Measurements from ENCODE around the gene DPYD.

DPYD gene

DNA sequence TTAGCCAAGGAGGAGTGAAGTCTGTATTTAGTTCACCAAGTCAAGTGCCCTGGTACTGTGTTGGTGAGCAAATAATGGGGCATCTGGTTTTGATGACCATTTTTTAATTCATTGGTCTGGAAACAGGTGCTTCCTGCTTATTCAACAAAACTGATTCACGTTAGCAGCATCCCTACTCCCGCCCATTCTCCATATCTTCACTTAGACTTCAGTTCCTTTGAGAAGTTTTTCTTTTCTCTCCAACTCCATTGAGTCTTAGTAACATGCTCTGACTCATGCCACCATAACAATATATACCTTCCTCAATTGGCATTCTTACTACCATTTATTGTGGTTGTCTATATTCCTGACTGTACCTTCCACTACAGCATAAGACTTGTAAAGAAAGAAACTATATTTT lies 468.9 kb downstream of the DPYD start:
- H3K4me1 ChIP-seq (ENCODE audit: control insufficient read depth in 2 of 2, insufficient read depth in 1 of 2, low read depth in 1 of 2, low read length in 2 of 2) = peaks cover 0 to 7% of the 10 kb centered on the region in 2 donors
- H4K91ac ChIP-seq (ENCODE audit: low read depth, low read length, poor library complexity) = no peak overlapping the region
- no peak overlapping the region for H3K18ac ChIP-seq (ENCODE audit: low read length)
- no peak overlapping the region for H3K4ac ChIP-seq (ENCODE audit: low read length)
- no peak for DNase-seq (ENCODE audit: low spot score)
- no peaks in the 10 kb centered on the region for H3K79me1 ChIP-seq (ENCODE audit: low read depth, low read length)
- H3K27me3 ChIP-seq (ENCODE audit: control insufficient read depth in 3 of 3, insufficient read depth in 3 of 3, low read depth in 1 of 3, low read length in 3 of 3) = no peaks in the 10 kb centered on the region
- H3K4me2 ChIP-seq (ENCODE audit: insufficient read depth, low read length, poor library complexity, severe bottlenecking) = no peak overlapping the region
- no CpG with 5 or more reads among the region's 2 CpGs for WGBS, 2 donors (ENCODE audit: extremely low coverage in 2 of 2, insufficient read length in 2 of 2, insufficient replicate concordance in 1 of 2)
- no peaks in the 10 kb centered on the region for H3K9me3 ChIP-seq (replicated peaks in 1 of 2; ENCODE audit: control insufficient read depth in 2 of 2, insufficient read depth in 1 of 2, low read depth in 1 of 2, low read length in 2 of 2)
- no peak overlapping the region for H2BK5ac ChIP-seq (ENCODE audit: low read length)
- H4K8ac ChIP-seq (ENCODE audit: low read depth, low read length) = no peak overlapping the region
- no peak overlapping the region for H2BK15ac ChIP-seq (ENCODE audit: low read length)
- H3K4me3 ChIP-seq (ENCODE audit: low read length in 2 of 2) = no peak overlapping the region
- no peak overlapping the region for H2AFZ ChIP-seq (ENCODE audit: low read length)
- no peaks in the 10 kb centered on the region for H3K36me3 ChIP-seq (replicated peaks in 1 of 2; ENCODE audit: control insufficient read depth in 2 of 2, insufficient read depth in 2 of 2, low read length in 2 of 2)
- no peak overlapping the region for H3K27ac ChIP-seq (replicated peaks; ENCODE audit: low read length)
- H3K9ac ChIP-seq (ENCODE audit: low read depth, low read length, poor library complexity) = no peak overlapping the region
- no peak overlapping the region for H2BK120ac ChIP-seq (ENCODE audit: low read depth, low read length)
- H3K14ac ChIP-seq (ENCODE audit: low read length) = no peak overlapping the region
- H3K23ac ChIP-seq (ENCODE audit: low read depth, low read length, poor library complexity) = no peak overlapping the region
- H2AK5ac ChIP-seq (ENCODE audit: low read depth, low read length) = no peak overlapping the region
- no peak overlapping the region for H2BK12ac ChIP-seq (ENCODE audit: low read length)

DNA sequence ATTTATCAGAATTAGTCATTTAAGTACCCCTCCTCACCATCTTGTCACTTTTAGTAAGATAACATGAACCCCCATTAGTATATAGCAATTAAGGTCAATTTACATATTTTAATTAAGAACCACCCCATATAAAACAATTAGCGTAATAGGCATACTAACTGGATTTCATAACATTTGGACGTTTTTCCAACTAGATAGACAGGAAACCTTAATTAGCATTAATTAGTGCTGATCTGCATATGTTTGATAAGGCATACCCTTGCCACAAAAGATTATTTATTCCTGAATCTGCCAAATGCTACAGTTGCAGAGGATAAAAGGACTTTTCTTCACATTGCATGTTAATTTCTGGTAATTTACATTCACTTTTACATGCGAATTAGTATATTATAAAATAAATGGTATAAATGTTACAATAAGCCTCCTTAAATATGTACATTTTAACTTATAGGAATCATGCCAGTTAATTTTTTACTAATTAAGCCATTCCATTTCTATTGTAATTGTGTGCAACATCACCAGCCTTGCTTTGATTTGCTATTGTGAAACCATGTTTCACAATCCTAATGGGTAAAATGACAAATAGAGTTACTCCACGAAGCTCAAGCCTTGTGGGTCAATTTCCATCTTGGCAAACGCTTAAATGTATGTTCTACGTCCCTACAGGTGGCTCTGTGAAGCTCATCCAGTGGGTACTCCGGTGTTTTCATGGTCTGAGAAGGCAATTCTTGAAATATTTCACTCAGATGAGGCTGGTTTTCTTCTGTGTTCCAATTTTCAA lies 469.6 kb downstream of the DPYD start:
- H3K23ac ChIP-seq (ENCODE audit: low read depth, low read length, poor library complexity) = no peak overlapping the region
- no peak overlapping the region for H3K14ac ChIP-seq (ENCODE audit: low read length)
- H3K27ac ChIP-seq (replicated peaks; ENCODE audit: low read length) = no peak overlapping the region
- H2AK5ac ChIP-seq (ENCODE audit: low read depth, low read length) = no peak overlapping the region
- H2AFZ ChIP-seq (ENCODE audit: low read length) = no peak overlapping the region
- DNase-seq (ENCODE audit: low spot score) = no peak
- no peak overlapping the region for H2BK120ac ChIP-seq (ENCODE audit: low read depth, low read length)
- no peaks in the 10 kb centered on the region for H3K9me3 ChIP-seq (replicated peaks in 1 of 2; ENCODE audit: control insufficient read depth in 2 of 2, insufficient read depth in 1 of 2, low read depth in 1 of 2, low read length in 2 of 2)
- no peak overlapping the region for H4K91ac ChIP-seq (ENCODE audit: low read depth, low read length, poor library complexity)
- no peak overlapping the region for H2BK12ac ChIP-seq (ENCODE audit: low read length)
- H3K4ac ChIP-seq (ENCODE audit: low read length) = no peak overlapping the region
- H3K9ac ChIP-seq (ENCODE audit: low read depth, low read length, poor library complexity) = no peak overlapping the region
- H3K4me3 ChIP-seq (ENCODE audit: low read length in 2 of 2) = no peak overlapping the region
- no peak overlapping the region for H2BK5ac ChIP-seq (ENCODE audit: low read length)
- H3K36me3 ChIP-seq (replicated peaks in 1 of 2; ENCODE audit: control insufficient read depth in 2 of 2, insufficient read depth in 2 of 2, low read length in 2 of 2) = no peaks in the 10 kb centered on the region
- H3K4me2 ChIP-seq (ENCODE audit: insufficient read depth, low read length, poor library complexity, severe bottlenecking) = no peak overlapping the region
- H2BK15ac ChIP-seq (ENCODE audit: low read length) = no peak overlapping the region
- no peaks in the 10 kb centered on the region for H3K27me3 ChIP-seq (ENCODE audit: control insufficient read depth in 3 of 3, insufficient read depth in 3 of 3, low read depth in 1 of 3, low read length in 3 of 3)
- no peaks in the 10 kb centered on the region for H3K79me1 ChIP-seq (ENCODE audit: low read depth, low read length)
- no CpG with 5 or more reads among the region's 7 CpGs for WGBS, 2 donors (ENCODE audit: extremely low coverage in 2 of 2, insufficient read length in 2 of 2, insufficient replicate concordance in 1 of 2)
- H3K4me1 ChIP-seq (ENCODE audit: control insufficient read depth in 2 of 2, insufficient read depth in 1 of 2, low read depth in 1 of 2, low read length in 2 of 2) = peaks cover 0 to 7% of the 10 kb centered on the region in 2 donors
- no peak overlapping the region for H3K18ac ChIP-seq (ENCODE audit: low read length)
- no peak overlapping the region for H4K8ac ChIP-seq (ENCODE audit: low read depth, low read length)

DNA sequence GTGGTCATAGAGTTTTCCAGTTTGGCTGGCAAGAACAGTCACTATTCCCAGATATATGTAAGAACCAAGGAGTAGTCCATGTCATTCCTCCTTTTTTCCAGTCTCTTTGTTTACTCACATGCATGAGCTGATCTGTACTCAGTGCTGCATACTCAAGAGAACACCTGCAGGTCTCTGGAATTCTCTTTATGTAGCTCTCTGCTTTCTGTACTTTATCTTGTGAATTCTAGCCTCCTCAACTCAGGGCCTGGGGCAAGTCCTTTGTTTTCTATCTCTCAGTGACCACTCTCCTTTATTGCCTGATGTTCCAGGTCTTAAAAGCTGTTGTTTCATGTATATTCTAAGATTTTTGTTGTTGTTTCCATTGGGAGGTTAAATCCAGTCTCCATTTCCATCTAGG lies 478.9 kb downstream of the DPYD start:
- Histone ChIP-seq H3K36me3 (replicated peaks in 1 of 2; ENCODE audit: control insufficient read depth in 2 of 2, insufficient read depth in 2 of 2, low read length in 2 of 2) (no peaks in the 10 kb centered on the region), H2BK15ac (ENCODE audit: low read length) (no peak overlapping the region), H4K91ac (ENCODE audit: low read depth, low read length, poor library complexity) (no peak overlapping the region), H2BK120ac (ENCODE audit: low read depth, low read length) (no peak overlapping the region), H3K23ac (ENCODE audit: low read depth, low read length, poor library complexity) (no peak overlapping the region), H3K14ac (ENCODE audit: low read length) (no peak overlapping the region), H3K4me3 (ENCODE audit: low read length in 2 of 2) (no peak overlapping the region), H2AFZ (ENCODE audit: low read length) (peak overlapping the region; percentile 27), H3K4me1 (ENCODE audit: control insufficient read depth in 2 of 2, insufficient read depth in 1 of 2, low read depth in 1 of 2, low read length in 2 of 2) (peaks cover 0 to 5% of the 10 kb centered on the region in 2 donors), H3K9ac (ENCODE audit: low read depth, low read length, poor library complexity) (no peak overlapping the region), H3K27me3 (ENCODE audit: control insufficient read depth in 3 of 3, insufficient read depth in 3 of 3, low read depth in 1 of 3, low read length in 3 of 3) (no peaks in the 10 kb centered on the region), H3K4ac (ENCODE audit: low read length) (no peak overlapping the region), H3K18ac (ENCODE audit: low read length) (no peak overlapping the region), H3K79me1 (ENCODE audit: low read depth, low read length) (no peaks in the 10 kb centered on the region), H3K4me2 (ENCODE audit: insufficient read depth, low read length, poor library complexity, severe bottlenecking) (no peak overlapping the region), H2BK5ac (ENCODE audit: low read length) (no peak overlapping the region), H3K9me3 (replicated peaks in 1 of 2; ENCODE audit: control insufficient read depth in 2 of 2, insufficient read depth in 1 of 2, low read depth in 1 of 2, low read length in 2 of 2) (peaks cover 0 to 3% of the 10 kb centered on the region in 2 donors), H3K27ac (replicated peaks; ENCODE audit: low read length) (peak overlapping the region; percentile 25), H4K8ac (ENCODE audit: low read depth, low read length) (no peak overlapping the region), H2AK5ac (ENCODE audit: low read depth, low read length) (no peak overlapping the region), H2BK12ac (ENCODE audit: low read length) (no peak overlapping the region)
- no peak for DNase-seq (ENCODE audit: low spot score)

DNA sequence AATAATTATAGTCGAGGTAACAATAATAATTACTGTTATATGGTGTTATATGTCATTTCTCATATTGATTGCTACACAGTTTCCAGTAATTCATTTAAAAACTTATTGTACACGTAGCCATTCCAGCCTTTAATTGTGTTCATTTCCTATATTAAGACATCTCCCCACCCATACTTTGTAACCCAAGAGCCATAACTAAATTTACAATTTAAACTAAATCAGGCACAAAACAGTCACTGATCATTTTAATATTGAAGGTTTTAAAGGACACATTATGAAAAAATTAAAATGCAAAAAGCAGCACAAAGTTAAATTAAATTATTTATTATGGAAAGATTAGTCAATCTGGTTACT lies 487.0 kb downstream of the DPYD start:
- Histone ChIP-seq H3K18ac (ENCODE audit: low read length) (no peak overlapping the region), H3K27ac (replicated peaks; ENCODE audit: low read length) (no peak overlapping the region), H2AFZ (ENCODE audit: low read length) (no peak overlapping the region), H2BK12ac (ENCODE audit: low read length) (no peak overlapping the region), H3K4ac (ENCODE audit: low read length) (no peak overlapping the region), H3K9me3 (replicated peaks in 1 of 2; ENCODE audit: control insufficient read depth in 2 of 2, insufficient read depth in 1 of 2, low read depth in 1 of 2, low read length in 2 of 2) (no peaks in the 10 kb centered on the region), H2BK120ac (ENCODE audit: low read depth, low read length) (no peak overlapping the region), H3K36me3 (replicated peaks in 1 of 2; ENCODE audit: control insufficient read depth in 2 of 2, insufficient read depth in 2 of 2, low read length in 2 of 2) (no peaks in the 10 kb centered on the region), H3K14ac (ENCODE audit: low read length) (no peak overlapping the region), H3K4me3 (ENCODE audit: low read length in 2 of 2) (no peak overlapping the region), H4K91ac (ENCODE audit: low read depth, low read length, poor library complexity) (no peak overlapping the region), H3K27me3 (ENCODE audit: control insufficient read depth in 3 of 3, insufficient read depth in 3 of 3, low read depth in 1 of 3, low read length in 3 of 3) (no peaks in the 10 kb centered on the region), H3K9ac (ENCODE audit: low read depth, low read length, poor library complexity) (no peak overlapping the region), H2AK5ac (ENCODE audit: low read depth, low read length) (no peak overlapping the region), H3K4me2 (ENCODE audit: insufficient read depth, low read length, poor library complexity, severe bottlenecking) (no peak overlapping the region), H3K23ac (ENCODE audit: low read depth, low read length, poor library complexity) (no peak overlapping the region), H3K79me1 (ENCODE audit: low read depth, low read length) (no peaks in the 10 kb centered on the region), H2BK15ac (ENCODE audit: low read length) (no peak overlapping the region), H3K4me1 (ENCODE audit: control insufficient read depth in 2 of 2, insufficient read depth in 1 of 2, low read depth in 1 of 2, low read length in 2 of 2) (no peaks in the 10 kb centered on the region), H2BK5ac (ENCODE audit: low read length) (no peak overlapping the region), H4K8ac (ENCODE audit: low read depth, low read length) (no peak overlapping the region)
- WGBS, 2 donors (ENCODE audit: extremely low coverage in 2 of 2, insufficient read length in 2 of 2, insufficient replicate concordance in 1 of 2) = no CpG with 5 or more reads among the region's 2 CpGs
- DNase-seq (ENCODE audit: low spot score) = no peak

All from neuronal stem cell (in vitro differentiated cells).